Parathyroid adenoma (tissue), 2 donors: ENCODE data around the gene SH3GLB1.
"Not testable (repeated sequence)": the region's sequence is repeated elsewhere in the genome, so short reads cannot be mapped to it uniquely, and the experiment has no call there.

Source experiments
- H2AFZ ChIP-seq: fragments of 300-600 bp; sonication (generic); one replicate; pipeline ENCODE4 v1.7.0; 2017; ENCODE audit warnings: antibody characterized with exemption, mild to moderate bottlenecking
- H3K27ac ChIP-seq: fragments of 300-600 bp; sonication (generic); one replicate; pipeline ENCODE4 v1.7.0; 2017
- H3K27me3 ChIP-seq: fragments of 300-600 bp; sonication (generic); one replicate; pipeline ENCODE4 v1.7.0; 2017; ENCODE audit warnings: low read length; ENCODE audit not compliant: control insufficient read depth, insufficient read depth
- H3K36me3 ChIP-seq: fragments of 300-600 bp; sonication (generic); one replicate; pipeline ENCODE4 v1.7.0; 2017; ENCODE audit warnings: low read length; ENCODE audit not compliant: control insufficient read depth, insufficient read depth
- H3K4me1 ChIP-seq: fragments of 300-600 bp; sonication (generic); one replicate; pipeline ENCODE4 v1.7.0; 2017; ENCODE audit warnings: control low read depth
- H3K4me2 ChIP-seq: fragments of 300-600 bp; sonication (generic); one replicate; pipeline ENCODE4 v1.7.0; 2017; ENCODE audit warnings: low read length
- H3K4me3 ChIP-seq: fragments of 300-600 bp; sonication (generic); one replicate; pipeline ENCODE4 v1.7.0; 2017; ENCODE audit warnings: low read depth, low read length
- H3K79me2 ChIP-seq: fragments of 300-600 bp; sonication (generic); one replicate; pipeline ENCODE4 v1.7.0; 2017; ENCODE audit warnings: control low read depth
- H3K9ac ChIP-seq: fragments of 300-600 bp; sonication (generic); one replicate; pipeline ENCODE4 v1.7.0; 2017; ENCODE audit warnings: mild to moderate bottlenecking
- H3K9me3 ChIP-seq: fragments of 300-600 bp; sonication (generic); one replicate; pipeline ENCODE4 v1.7.0; 2017; ENCODE audit warnings: low read length; ENCODE audit not compliant: control insufficient read depth
- CTCF ChIP-seq: fragments of 300-600 bp; sonication (generic); IDR thresholded peaks from one replicate; pipeline ENCODE4 v1.7.0; 2017; ENCODE audit warnings: antibody characterized with exemption, mild to moderate bottlenecking
- donor health status: primary hyperparathyroidism.

Gene SH3GLB1

GRCh38 chr1:86704458-86704971, at the start of gene SH3GLB1:
SH3GLB1 (plus strand) TSS chr1:86704576; CDS start chr1:86704900, 324 bp downstream.
- H3K9ac ChIP-seq: peak within 1 kb of the TSS; percentile 87
- H3K4me1 ChIP-seq: peaks cover 4% of the 10 kb centered on the region
- no peaks in the 10 kb centered on the region for H3K9me3 ChIP-seq
- H2AFZ ChIP-seq: peak within 1 kb of the TSS; percentile 95
- H3K27me3 ChIP-seq: no peaks in the 10 kb centered on the region
- H3K27ac ChIP-seq: peak within 1 kb of the TSS; percentile 93
- H3K4me3 ChIP-seq: peak within 1 kb of the TSS; percentile 74
- H3K4me2 ChIP-seq: peak within 1 kb of the TSS; percentile 88
- TF ChIP-seq CTCF: peak; percentile 85
- no peaks in the 10 kb centered on the region for H3K36me3 ChIP-seq
- H3K79me2 ChIP-seq: peaks cover 10% of the 10 kb centered on the region

- H3K36me3 ChIP-seq, H3K9ac ChIP-seq, H2AFZ ChIP-seq, H3K4me3 ChIP-seq, H3K9me3 ChIP-seq, H3K79me2 ChIP-seq, H3K27me3 ChIP-seq, H3K4me1 ChIP-seq, H3K4me2 ChIP-seq, H3K27ac ChIP-seq: not testable (repeated sequence)
Observed at GRCh38 chr1:86658381-86658780, 46.0 kb upstream of the SH3GLB1 start.

GRCh38 chr1:86666368-86666767, 38.0 kb upstream of the SH3GLB1 start:
- H3K4me2 ChIP-seq: no peak overlapping the region
- no peaks in the 10 kb centered on the region for H3K4me1 ChIP-seq
- no peak for TF ChIP-seq CTCF
- no peaks in the 10 kb centered on the region for H3K27me3 ChIP-seq
- no peak overlapping the region for H2AFZ ChIP-seq
- H3K4me3 ChIP-seq: no peak overlapping the region
- H3K9me3 ChIP-seq: no peaks in the 10 kb centered on the region
- H3K27ac ChIP-seq: no peak overlapping the region
- H3K36me3 ChIP-seq: no peaks in the 10 kb centered on the region
- H3K79me2 ChIP-seq: no peaks in the 10 kb centered on the region
- no peak overlapping the region for H3K9ac ChIP-seq

- H3K9me3 ChIP-seq: no peaks in the 10 kb centered on the region
- no peaks in the 10 kb centered on the region for H3K27me3 ChIP-seq
- no peak overlapping the region for H3K9ac ChIP-seq
- no peak for TF ChIP-seq CTCF
- no peaks in the 10 kb centered on the region for H3K4me1 ChIP-seq
- no peak overlapping the region for H3K27ac ChIP-seq
- no peak overlapping the region for H3K4me3 ChIP-seq
- no peak overlapping the region for H2AFZ ChIP-seq
- H3K79me2 ChIP-seq: no peaks in the 10 kb centered on the region
- H3K4me2 ChIP-seq: no peak overlapping the region
- no peaks in the 10 kb centered on the region for H3K36me3 ChIP-seq
Observed at GRCh38 chr1:86687595-86687994, 16.8 kb upstream of the SH3GLB1 start.

GRCh38 chr1:86692641-86693040, 11.7 kb upstream of the SH3GLB1 start:
- H3K27ac ChIP-seq: no peak overlapping the region
- H3K79me2 ChIP-seq: no peaks in the 10 kb centered on the region
- no peaks in the 10 kb centered on the region for H3K27me3 ChIP-seq
- no peak overlapping the region for H3K4me2 ChIP-seq
- no peak overlapping the region for H2AFZ ChIP-seq
- H3K36me3 ChIP-seq: no peaks in the 10 kb centered on the region
- no peak overlapping the region for H3K4me3 ChIP-seq
- H3K9ac ChIP-seq: no peak overlapping the region
- no peaks in the 10 kb centered on the region for H3K9me3 ChIP-seq
- no peaks in the 10 kb centered on the region for H3K4me1 ChIP-seq
- TF ChIP-seq CTCF: no peak
